ENCODE measurements around the gene COL2A1. TPM values are rescaled to one million over a fixed set of nuclear protein-coding genes. Genes with fewer than 3 reads are reported as not detected.

COL2A1 gene
- total and polyA plus RNA-seq, 8 donors = 0.06 to 91.3 (median 71.0) TPM; not detected in 1

- intact Hi-C loops (cut with DNase I) = no loop called here
- peaks cover 19 to 58% of the 10 kb centered on the region in 2 donors for H3K27me3 ChIP-seq
- H3K4me1 ChIP-seq = peaks cover 0 to 3% of the 10 kb centered on the region in 2 donors
- no peaks in the 10 kb centered on the region for H3K36me3 ChIP-seq
- no peak for TF ChIP-seq CTCF (IDR thresholded peaks at IDR 0.05)
- ATAC-seq (no peak), DNase-seq (peak in 2 of 4 donors; percentile 87 to 93)
- no peaks in the 10 kb centered on the region for H3K9me3 ChIP-seq
- H3K27ac ChIP-seq = no peak overlapping the region
- no peak overlapping the region for H3K4me3 ChIP-seq
These were observed 8.3 kb downstream of the COL2A1 start for GRCh38 chr12:47995981-47996401.

DNA sequence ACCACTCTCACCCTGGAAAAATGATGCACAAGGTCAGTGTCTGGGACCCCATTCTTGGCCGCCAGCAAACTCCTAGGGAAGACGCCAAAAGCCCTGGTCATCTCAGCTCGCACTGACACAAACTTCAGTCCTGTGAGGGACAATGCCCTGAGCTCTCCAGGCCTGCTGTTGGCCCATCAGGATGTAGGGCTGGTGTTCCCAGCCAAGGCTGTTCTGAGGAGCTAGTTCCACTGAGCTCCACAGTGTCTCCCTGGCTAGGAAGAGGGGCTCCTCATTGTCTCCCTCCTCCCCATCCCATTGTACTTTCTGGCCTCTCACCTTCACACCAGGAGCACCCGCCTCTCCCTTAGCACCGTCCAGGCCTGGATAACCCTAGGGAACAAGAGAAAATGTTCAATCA is 10.8 kb downstream of the COL2A1 start:
- Histone ChIP-seq H3K9me3 (no peaks in the 10 kb centered on the region), H3K27me3 (peaks cover 0 to 33% of the 10 kb centered on the region in 2 donors), H3K27ac (no peak overlapping the region), H3K4me1 (no peaks in the 10 kb centered on the region), H3K36me3 (no peaks in the 10 kb centered on the region), H3K4me3 (no peak overlapping the region)
- TF ChIP-seq CTCF (IDR thresholded peaks at IDR 0.05) = no peak
- ATAC-seq (no peak), DNase-seq (no peak)
- intact Hi-C loops (cut with DNase I) = no loop called here

DNA sequence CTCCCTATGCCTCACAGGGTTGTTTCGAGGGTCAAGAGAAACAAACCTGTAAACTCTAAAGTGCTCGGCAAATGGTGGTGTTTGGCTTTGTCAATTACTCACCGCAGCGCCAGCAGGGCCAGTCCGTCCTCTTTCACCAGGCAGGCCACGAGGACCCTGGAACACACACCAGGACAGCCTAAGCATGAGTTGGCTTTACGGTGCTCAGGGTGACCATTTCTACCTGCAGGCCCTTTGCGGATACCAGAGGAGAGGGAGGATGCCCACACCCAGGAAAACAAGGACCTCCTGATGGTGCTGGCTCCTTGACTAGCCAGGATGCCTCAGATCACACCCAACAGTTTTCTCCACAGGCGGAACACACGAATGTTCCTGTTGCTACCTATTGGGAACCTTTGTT is 11.5 kb downstream of the COL2A1 start:
- Histone ChIP-seq H3K36me3 (no peaks in the 10 kb centered on the region), H3K4me1 (no peaks in the 10 kb centered on the region), H3K9me3 (no peaks in the 10 kb centered on the region), H3K27ac (no peak overlapping the region), H3K4me3 (no peak overlapping the region), H3K27me3 (peaks cover 0 to 26% of the 10 kb centered on the region in 2 donors)
- no peak for DNase-seq
- intact Hi-C loops (cut with DNase I) = no loop called here
- TF ChIP-seq CTCF (IDR thresholded peaks at IDR 0.05) = no peak
- ATAC-seq = no peak

DNA sequence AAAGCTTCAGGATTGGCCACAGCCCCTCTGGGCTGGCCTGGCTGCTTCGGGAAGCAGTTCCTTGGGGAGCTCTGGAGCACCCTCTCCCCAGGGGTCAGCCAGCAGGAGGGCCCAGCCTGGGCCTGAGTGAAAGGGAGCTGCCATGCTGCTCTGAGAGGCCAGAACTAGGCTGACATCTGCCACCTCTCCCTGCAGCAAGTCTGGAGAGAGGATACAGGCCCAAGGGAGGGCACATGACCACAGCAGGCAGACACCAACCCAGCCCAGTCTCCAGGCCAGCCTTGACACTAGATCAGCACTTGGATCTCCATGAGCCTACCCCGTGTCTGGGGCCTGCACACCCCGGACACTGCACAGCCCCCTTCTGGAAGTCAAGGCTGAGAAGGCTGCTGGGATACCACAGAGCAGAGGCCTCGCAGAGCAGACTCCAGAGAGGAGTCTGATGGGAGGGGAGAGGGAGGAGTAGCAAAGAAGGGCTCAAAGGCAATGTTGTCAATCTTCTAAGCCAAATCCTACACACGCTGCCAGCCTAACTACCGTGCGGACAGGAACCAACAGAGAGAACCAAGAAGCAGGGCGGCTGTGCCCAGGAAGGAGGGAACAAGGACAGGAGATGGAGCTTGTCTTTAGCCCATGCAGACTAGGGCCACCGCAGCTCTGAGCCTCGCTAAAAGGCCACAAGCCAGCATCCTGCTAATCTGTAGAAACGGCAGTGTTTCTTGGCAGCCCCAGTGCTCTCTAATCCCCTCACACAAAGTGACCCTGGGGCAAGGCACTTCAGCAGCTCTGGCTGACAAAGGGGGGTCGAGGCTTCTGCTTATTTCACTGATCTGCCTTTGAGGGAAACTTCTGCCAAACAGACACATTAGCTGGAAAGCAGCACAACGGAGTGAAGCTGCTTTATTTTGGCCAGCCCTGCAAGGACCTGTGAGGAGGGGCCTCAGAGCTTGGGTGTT is 12.9 kb downstream of the COL2A1 start:
- DNase-seq (peak in 2 of 4 donors; percentile 77 to 89), ATAC-seq (no peak)
- H3K4me3 ChIP-seq = no peak overlapping the region
- no peaks in the 10 kb centered on the region for H3K36me3 ChIP-seq
- H3K27me3 ChIP-seq = peaks cover 0 to 15% of the 10 kb centered on the region in 2 donors
- TF ChIP-seq CTCF (IDR thresholded peaks at IDR 0.05) = no peak
- H3K9me3 ChIP-seq = no peaks in the 10 kb centered on the region
- intact Hi-C loops (cut with DNase I) = no loop called here
- no peak overlapping the region for H3K27ac ChIP-seq
- no peaks in the 10 kb centered on the region for H3K4me1 ChIP-seq

- ATAC-seq (no peak), DNase-seq (peak in 2 of 4 donors; percentile 34 to 58)
- H3K27me3 ChIP-seq = peaks cover 0 to 15% of the 10 kb centered on the region in 2 donors
- H3K27ac ChIP-seq = no peak overlapping the region
- H3K4me1 ChIP-seq = no peaks in the 10 kb centered on the region
- no peaks in the 10 kb centered on the region for H3K9me3 ChIP-seq
- TF ChIP-seq CTCF (IDR thresholded peaks at IDR 0.05) = no peak
- H3K4me3 ChIP-seq = no peak overlapping the region
- H3K36me3 ChIP-seq = no peaks in the 10 kb centered on the region
- intact Hi-C loops (cut with DNase I) = no loop called here
These were observed 13.7 kb downstream of the COL2A1 start for GRCh38 chr12:47990351-47991105.
